HG02610 (cell line): ENCODE measurements around the gene MC3R.

ENCODE experiments used
- ATAC-seq: cut with Tn5 transposase; IDR thresholded peaks from one replicate; pipeline ENCODE4 v1.9.1; 2021; ENCODE audit warnings: mild to moderate bottlenecking, moderate library complexity; ENCODE audit not compliant: unreplicated experiment

MC3R gene

GRCh38 chr20:56249244-56249955 is 868 bp downstream of the MC3R start:
- peak; percentile 45 for ATAC-seq

GRCh38 chr20:56249956-56250355 is 1.4 kb downstream of the MC3R start:
- ATAC-seq: no peak

- ATAC-seq: no peak
These were observed 9.1 kb downstream of the MC3R start for GRCh38 chr20:56257604-56258003.

GRCh38 chr20:56259948-56260347 is 11.4 kb downstream of the MC3R start:
- ATAC-seq: no peak

- no peak for ATAC-seq
These were observed 20.0 kb downstream of the MC3R start for GRCh38 chr20:56268536-56268935.

- ATAC-seq: no peak
These were observed 23.4 kb downstream of the MC3R start for GRCh38 chr20:56271974-56272373.

- no peak for ATAC-seq
These were observed 25.0 kb downstream of the MC3R start for GRCh38 chr20:56273491-56273890.

- ATAC-seq: no peak
These were observed 25.6 kb downstream of the MC3R start for GRCh38 chr20:56274156-56274555.

- ATAC-seq: no peak
These were observed 29.7 kb downstream of the MC3R start for GRCh38 chr20:56278196-56278595.

- ATAC-seq: no peak
These were observed 37.0 kb downstream of the MC3R start for GRCh38 chr20:56285496-56285895.

- ATAC-seq: no peak
These were observed 41.1 kb downstream of the MC3R start for GRCh38 chr20:56289652-56290051.

- no peak for ATAC-seq
These were observed 50.8 kb downstream of the MC3R start for GRCh38 chr20:56299362-56299761.
